GM23338 (cell line): ENCODE results near the gene NECTIN3. TPM values are rescaled to one million over a fixed set of nuclear protein-coding genes. Genes with fewer than 3 reads are reported as not detected.

Source experiments
- ATAC-seq: fragments of 200-7000 bp; cut with Tn5 transposase; 3 replicates; pipeline ENCODE4 v1.9.1; 2020
- DNase-seq: peaks from one replicate; pipeline ENCODE4 v3.0.0-alpha.2; 2015; ENCODE audit warnings: low spot score
- H2AFZ ChIP-seq: fragments of 200-600 bp; sonication (generic); 2 replicates; pipeline ENCODE4 v1.8.0; 2016; ENCODE audit warnings: antibody characterized with exemption, mild to moderate bottlenecking, moderate library complexity
- H3F3A ChIP-seq: fragments of 200-600 bp; sonication (generic); replicated peaks from 2 replicates; pipeline ENCODE4 v1.8.0; 2017; ENCODE audit warnings: antibody characterized with exemption, mixed run types, low read depth
- H3K27ac ChIP-seq: fragments of 200-600 bp; sonication (generic); 2 replicates; pipeline ENCODE4 v1.6.1; 2016; ENCODE audit warnings: low read depth
- H3K27me3 ChIP-seq: fragments of 200-600 bp; sonication (generic); 2 replicates; pipeline ENCODE4 v1.8.0; 2016; ENCODE audit warnings: mild to moderate bottlenecking, mixed run types, moderate library complexity; ENCODE audit not compliant: insufficient read depth
- H3K36me3 ChIP-seq: fragments of 200-600 bp; sonication (generic); 2 replicates; pipeline ENCODE4 v1.8.0; 2016; ENCODE audit warnings: mild to moderate bottlenecking; ENCODE audit not compliant: insufficient read depth
- H3K4me1 ChIP-seq: fragments of 200-600 bp; sonication (generic); 2 replicates; pipeline ENCODE4 v1.8.0; 2016; ENCODE audit warnings: mild to moderate bottlenecking, moderate library complexity; ENCODE audit not compliant: insufficient read depth
- H3K4me2 ChIP-seq: fragments of 200-600 bp; sonication (generic); 2 replicates; pipeline ENCODE4 v1.7.1; 2017; ENCODE audit warnings: mixed run types
- H3K4me3 ChIP-seq: fragments of 200-600 bp; sonication (generic); 2 replicates; pipeline ENCODE4 v1.6.1; 2016; ENCODE audit warnings: mixed run types
- H3K79me2 ChIP-seq: fragments of 200-600 bp; sonication (generic); replicated peaks from 2 replicates; pipeline ENCODE4 v1.8.0; 2017; ENCODE audit warnings: mild to moderate bottlenecking; ENCODE audit not compliant: insufficient read depth
- H3K9me2 ChIP-seq: fragments of 200-600 bp; sonication (generic); 2 replicates; pipeline ENCODE4 v1.8.0; 2017; ENCODE audit not compliant: insufficient read depth
- H4K20me1 ChIP-seq: fragments of 200-600 bp; sonication (generic); replicated peaks from 2 replicates; pipeline ENCODE4 v1.8.0; 2017; ENCODE audit warnings: mild to moderate bottlenecking; ENCODE audit not compliant: insufficient read depth
- H3K27ac Mint-ChIP-seq: 2 replicates; pipeline ENCODE4 v1.8.0; 2020; ENCODE audit warnings: inconsistent platforms, mild to moderate bottlenecking, moderate library complexity, mixed read lengths
- H3K27me3 Mint-ChIP-seq: 3 replicates; pipeline ENCODE4 v1.8.0; 2022; ENCODE audit warnings: low read depth, mild to moderate bottlenecking, moderate library complexity, mixed read lengths, inconsistent platforms; ENCODE audit not compliant: insufficient read depth, poor library complexity
- H3K36me3 Mint-ChIP-seq: 3 replicates; pipeline ENCODE4 v1.8.0; 2021; ENCODE audit warnings: low read depth, mild to moderate bottlenecking, inconsistent platforms, moderate library complexity, mixed read lengths
- H3K4me1 Mint-ChIP-seq: 3 replicates; pipeline ENCODE4 v1.8.0; 2020; ENCODE audit warnings: mild to moderate bottlenecking, inconsistent platforms, mixed read lengths
- H3K4me3 Mint-ChIP-seq: 3 replicates; pipeline ENCODE4 v1.8.0; 2021; ENCODE audit warnings: moderate library complexity, mild to moderate bottlenecking, inconsistent platforms, mixed read lengths
- H3K9me3 Mint-ChIP-seq: 3 replicates; pipeline ENCODE4 v1.8.0; 2020; ENCODE audit warnings: moderate library complexity, mild to moderate bottlenecking, inconsistent platforms, mixed read lengths
- CREB1 ChIP-seq: fragments of 250-450 bp; sonication (Bioruptor Pico); IDR thresholded peaks from 2 replicates; pipeline ENCODE4 v1.5.0; 2020; ENCODE audit warnings: low read depth, mild to moderate bottlenecking, moderate library complexity
- CTCF ChIP-seq, 2 experiments: fragments of 200-600 bp in 1 of 2; sonication (generic) in 1 of 2; conservative IDR thresholded peaks; 2 replicates each; pipeline versions ENCODE4 v1.5.1 to v1.6.1; 2016 to 2017; ENCODE audit warnings: antibody characterized with exemption in 2 of 2, low read depth in 2 of 2, mild to moderate bottlenecking in 2 of 2, moderate library complexity in 1 of 2
- ETS1 ChIP-seq: IDR thresholded peaks from 2 replicates; pipeline ENCODE4 v1.6.1; 2016; ENCODE audit warnings: antibody characterized with exemption
- JUNB ChIP-seq: IDR thresholded peaks from one replicate; pipeline ENCODE4 v1.6.1; 2016; ENCODE audit warnings: antibody characterized with exemption; ENCODE audit not compliant: unreplicated experiment
- NANOG ChIP-seq: IDR thresholded peaks from 2 replicates; pipeline ENCODE4 v1.6.1; 2016; ENCODE audit warnings: antibody characterized with exemption, borderline replicate concordance
- POLR2AphosphoS5 ChIP-seq: IDR thresholded peaks from 2 replicates; pipeline ENCODE4 v1.6.1; 2016; ENCODE audit warnings: antibody characterized with exemption, low read depth
- REST ChIP-seq: IDR thresholded peaks from one replicate; pipeline ENCODE4 v1.6.1; 2018; ENCODE audit warnings: antibody characterized with exemption; ENCODE audit not compliant: unreplicated experiment
- STAT1 ChIP-seq: IDR thresholded peaks from one replicate; pipeline ENCODE4 v1.6.1; 2016; ENCODE audit warnings: antibody characterized with exemption; ENCODE audit not compliant: unreplicated experiment
- ZNF114 ChIP-seq: fragments of 250-450 bp; sonication (Bioruptor Pico); IDR thresholded peaks from 2 replicates; pipeline ENCODE4 v1.5.0; 2020; ENCODE audit warnings: mild to moderate bottlenecking, moderate library complexity
- ZNF331 ChIP-seq: fragments of 250-450 bp; sonication (Bioruptor Pico); IDR thresholded peaks from 2 replicates; pipeline ENCODE4 v1.5.0; 2020; ENCODE audit warnings: low read depth, mild to moderate bottlenecking, moderate library complexity
- ZNF462 ChIP-seq: fragments of 250-450 bp; sonication (Bioruptor Pico); IDR thresholded peaks from 2 replicates; pipeline ENCODE4 v1.5.0; 2020; ENCODE audit warnings: mild to moderate bottlenecking, moderate library complexity
- polyA plus RNA-seq: library from polyadenylated mRNA; unstranded; fragments of >200 nt; fragmentation: Nextera tagmentation; extraction: Ambion mirVana; gene quantifications from 2 replicates; pipeline ENCODE4 v1.2.1, GENCODE V29; 2016
- total RNA-seq: library from RNA; depleted of rRNA; stranded (reverse); fragments of >200 nt; shearing (Covaris generic); gene quantifications from 2 replicates; pipeline ENCODE4 v1.2.3, GENCODE V29; 2014

The NECTIN3 gene
- total and polyA plus RNA-seq, 2 experiments from 2014 or later = 16.0 to 48.2 TPM

- no peak overlapping the region for H3K4me3 Mint-ChIP-seq
- no peak for DNase-seq
- no peaks in the 10 kb centered on the region for H4K20me1 ChIP-seq
Observed at GRCh38 chr3:111212511-111212910, 140.9 kb downstream of the NECTIN3 start.

More at GRCh38 chr3:111212511-111212910, 140.9 kb downstream of the NECTIN3 start:
- Mint-ChIP-seq H3K27ac (no peak overlapping the region), H3K36me3 (no peaks in the 10 kb centered on the region), H3K27me3 (peaks cover 1% of the 10 kb centered on the region), H3K9me3 (no peaks in the 10 kb centered on the region), H3K4me1 (no peaks in the 10 kb centered on the region)
- TF ChIP-seq REST = no peak
- TF ChIP-seq STAT1 = no peak
- no peak for TF ChIP-seq ZNF331
- no peak for TF ChIP-seq CTCF (conservative IDR thresholded peaks at IDR 0.05; ENCODE audit: low read depth in 2 of 2)
- TF ChIP-seq ZNF114 (CRISPR knock-in tag) = no peak
- no peak for TF ChIP-seq ETS1
- no peak for TF ChIP-seq POLR2AphosphoS5
- no peak for TF ChIP-seq CREB1
- no peak for TF ChIP-seq ZNF462 (CRISPR knock-in tag)
- no peak for TF ChIP-seq NANOG
- no peak for TF ChIP-seq JUNB
- H3K4me3 ChIP-seq = no peak overlapping the region
- H3K27me3 ChIP-seq = no peaks in the 10 kb centered on the region
- H3K4me1 ChIP-seq = peaks cover 11% of the 10 kb centered on the region; the same call in 1 of the 2 replicates
- 0 out of 2 replicates have a peak, but pooled peaks cover 6% of the 10 kb centered on the region for H3K9me2 ChIP-seq
- no peak overlapping the region for H2AFZ ChIP-seq
- no peak overlapping the region for H3K27ac ChIP-seq
- no peaks in the 10 kb centered on the region for H3K79me2 ChIP-seq
- H3K4me2 ChIP-seq = no peak overlapping the region
- H3F3A ChIP-seq = no peaks in the 10 kb centered on the region
- H3K36me3 ChIP-seq = no peaks in the 10 kb centered on the region
- no peak for ATAC-seq
